GM12873 (cell line): ENCODE data around the gene CLDN16.
A peak's percentile ranks its signal among the peaks of the same experiment; 100 is the strongest.

Experiments
- TF ChIP-seq, protein P1 (sequence below): IDR thresholded peaks from 2 replicates; pipeline ENCODE4 v1.5.1; 2012; ENCODE audit warnings: low read depth, mild to moderate bottlenecking, moderate library complexity, low read length, control low read depth; ENCODE audit not compliant: insufficient read depth; ENCODE audit errors: missing control alignments

The CLDN16 gene

DNA sequence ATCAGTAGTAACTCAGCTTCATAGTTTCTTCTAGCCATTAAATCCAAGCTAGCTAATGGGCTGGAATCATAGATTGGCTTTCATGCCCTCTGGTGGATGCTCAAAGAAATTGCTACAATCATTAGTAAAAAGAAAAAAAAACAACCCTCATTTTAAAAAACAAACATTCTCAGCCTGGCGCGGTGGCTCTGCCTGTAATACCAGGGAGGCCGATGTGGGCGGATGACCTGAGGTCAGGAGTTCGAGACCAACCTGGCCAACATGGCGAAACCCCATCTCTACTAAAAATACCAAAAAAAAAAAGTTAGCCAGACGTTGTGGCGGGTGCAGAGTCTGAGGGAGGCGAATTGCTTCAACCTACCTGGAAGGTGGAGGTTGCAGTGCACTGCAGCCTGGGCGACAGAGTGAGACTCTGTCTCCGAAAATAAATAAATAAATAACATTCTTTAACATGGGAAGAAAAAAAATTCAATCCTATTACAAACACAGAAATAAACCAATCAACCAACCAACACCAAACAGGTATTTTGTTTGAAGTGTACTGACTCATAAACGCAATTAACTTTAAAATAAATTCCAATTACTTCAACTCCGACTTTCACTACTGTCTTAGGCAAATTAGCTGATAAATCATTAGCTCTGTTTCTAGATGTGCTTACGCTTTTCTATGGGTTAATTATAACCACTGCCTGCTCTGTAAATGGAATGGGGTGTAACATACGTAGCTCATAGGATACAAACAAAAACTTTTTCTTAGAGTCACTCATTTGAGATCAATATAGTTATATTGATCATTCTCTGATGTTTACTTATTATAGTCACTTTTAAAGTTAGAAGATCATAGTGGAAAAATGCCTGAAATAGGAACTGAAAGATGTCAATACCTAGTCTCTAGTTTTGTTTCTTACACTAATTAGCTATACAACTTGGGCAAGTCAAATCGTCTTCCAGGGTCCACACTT lies 36.8 kb downstream of the CLDN16 start:
- TF ChIP-seq, protein P1, sequence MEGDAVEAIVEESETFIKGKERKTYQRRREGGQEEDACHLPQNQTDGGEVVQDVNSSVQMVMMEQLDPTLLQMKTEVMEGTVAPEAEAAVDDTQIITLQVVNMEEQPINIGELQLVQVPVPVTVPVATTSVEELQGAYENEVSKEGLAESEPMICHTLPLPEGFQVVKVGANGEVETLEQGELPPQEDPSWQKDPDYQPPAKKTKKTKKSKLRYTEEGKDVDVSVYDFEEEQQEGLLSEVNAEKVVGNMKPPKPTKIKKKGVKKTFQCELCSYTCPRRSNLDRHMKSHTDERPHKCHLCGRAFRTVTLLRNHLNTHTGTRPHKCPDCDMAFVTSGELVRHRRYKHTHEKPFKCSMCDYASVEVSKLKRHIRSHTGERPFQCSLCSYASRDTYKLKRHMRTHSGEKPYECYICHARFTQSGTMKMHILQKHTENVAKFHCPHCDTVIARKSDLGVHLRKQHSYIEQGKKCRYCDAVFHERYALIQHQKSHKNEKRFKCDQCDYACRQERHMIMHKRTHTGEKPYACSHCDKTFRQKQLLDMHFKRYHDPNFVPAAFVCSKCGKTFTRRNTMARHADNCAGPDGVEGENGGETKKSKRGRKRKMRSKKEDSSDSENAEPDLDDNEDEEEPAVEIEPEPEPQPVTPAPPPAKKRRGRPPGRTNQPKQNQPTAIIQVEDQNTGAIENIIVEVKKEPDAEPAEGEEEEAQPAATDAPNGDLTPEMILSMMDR, result peak; percentile 62

DNA sequence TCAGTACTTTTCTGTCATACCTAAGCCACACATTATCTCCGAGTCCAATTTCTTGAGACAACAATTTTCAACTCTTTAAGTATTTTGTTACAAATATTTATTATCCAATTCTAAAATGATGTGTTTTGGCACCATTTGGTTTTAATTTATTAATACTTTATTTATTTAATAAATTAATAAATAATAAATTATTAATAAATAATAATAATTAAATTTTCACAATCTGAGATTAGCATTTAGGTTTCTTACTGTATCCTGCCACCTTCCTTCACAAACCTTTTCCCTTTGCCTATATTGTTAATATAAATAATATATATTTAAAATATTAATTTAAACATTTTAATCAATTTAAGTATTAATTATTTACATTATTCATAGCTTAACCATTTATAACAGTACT lies 37.9 kb downstream of the CLDN16 start:
- TF ChIP-seq, protein P1, result no peak

- TF ChIP-seq, protein P1, result no peak
Observed at GRCh38 chr3:190426806-190427507, 39.0 kb downstream of the CLDN16 start.

- TF ChIP-seq, protein P1, result no peak
Observed at GRCh38 chr3:190429681-190430080, 41.7 kb downstream of the CLDN16 start.

DNA sequence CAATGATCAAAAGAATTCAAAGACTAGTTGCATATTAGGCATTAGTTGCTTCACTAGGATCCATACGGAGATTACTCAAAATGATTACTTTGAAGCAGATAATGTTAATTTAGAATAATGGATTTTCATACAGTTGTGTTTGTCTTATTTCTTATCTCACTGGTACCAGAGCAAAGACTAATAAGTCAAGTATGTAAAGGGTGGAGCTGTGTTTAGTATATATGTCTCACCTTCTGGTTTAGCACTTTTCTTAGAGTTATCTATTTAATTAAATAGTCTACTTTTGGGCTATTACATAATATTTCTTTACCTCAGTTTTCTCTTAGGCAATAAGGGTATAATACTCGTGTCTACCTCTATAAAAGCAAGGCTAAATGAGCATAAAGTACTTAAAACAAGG lies 42.9 kb downstream of the CLDN16 start:
- TF ChIP-seq, protein P1, result no peak

DNA sequence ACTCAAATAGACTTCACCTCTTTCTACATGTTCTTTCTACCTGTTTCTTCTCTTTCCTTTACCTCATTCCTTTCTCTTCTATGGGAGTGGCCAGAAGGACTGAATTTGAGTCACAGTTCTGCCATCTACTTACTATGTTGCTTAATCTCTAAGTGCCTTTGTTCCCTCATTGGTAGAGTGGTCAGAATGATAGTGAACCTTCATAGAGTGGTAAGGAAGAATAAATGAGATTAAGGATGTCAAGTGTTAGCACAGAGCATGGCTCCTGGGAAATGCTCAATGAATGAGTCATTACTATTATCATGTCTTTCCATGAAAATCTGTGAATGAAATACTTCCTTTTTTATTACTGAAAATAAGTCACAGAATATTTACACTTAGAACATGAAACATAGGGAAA lies 44.3 kb downstream of the CLDN16 start:
- TF ChIP-seq, protein P1, result no peak

DNA sequence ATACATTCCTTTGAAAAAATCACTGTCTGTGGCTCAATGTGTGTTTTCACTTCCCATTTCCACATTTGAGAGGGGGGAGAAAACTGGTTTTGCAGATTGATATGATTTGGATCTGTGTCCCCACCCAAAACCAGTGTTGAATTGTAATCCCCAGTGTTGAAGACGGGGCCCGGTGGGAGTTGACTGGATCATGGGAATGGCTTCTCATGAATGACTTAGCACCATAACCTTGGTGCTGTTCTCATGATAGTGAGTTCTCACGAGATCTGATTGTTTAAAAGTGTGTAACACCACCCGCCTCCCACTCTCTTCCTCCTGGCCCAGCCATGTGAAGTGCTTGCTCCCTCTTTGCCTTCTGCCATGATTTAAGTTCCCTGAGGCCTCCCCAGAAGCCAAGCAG lies 45.7 kb downstream of the CLDN16 start:
- TF ChIP-seq, protein P1, result no peak
